Spleen (tissue), 11 donors: Measurements from ENCODE around the gene OR6S1. TPM values are rescaled to one million over a fixed set of nuclear protein-coding genes. Genes with fewer than 3 reads are reported as not detected.

Experiments
- DNase-seq: peaks from one replicate; pipeline ENCODE4 v3.0.0-alpha.2; 2020
- H3K27ac ChIP-seq, 8 donors: fragments of 200-600 bp; sonication (generic) in 7 of 8; 1 replicate in 4 of 8; 2 replicates in 4 of 8; pipeline versions ENCODE4 v1.5.0 to v1.8.0; 2016 to 2021; ENCODE audit warnings: inconsistent platforms in 4 of 8, mild to moderate bottlenecking in 4 of 8, moderate library complexity in 1 of 8
- H3K27me3 ChIP-seq, 7 donors: fragments of 200-600 bp; sonication (generic) in 6 of 7; replicated peaks in 1 of 7; 1 replicate in 4 of 7; 2 replicates in 3 of 7; pipeline versions ENCODE4 v1.5.0 to v1.8.0; 2016 to 2021; ENCODE audit warnings: inconsistent platforms in 3 of 7, mild to moderate bottlenecking in 1 of 7
- H3K36me3 ChIP-seq, 6 donors: fragments of 200-600 bp; sonication (generic) in 5 of 6; 1 replicate in 4 of 6; 2 replicates in 2 of 6; pipeline versions ENCODE4 v1.5.0 to v1.8.0; 2016 to 2021; ENCODE audit warnings: inconsistent platforms in 2 of 6
- H3K4me1 ChIP-seq, 6 donors: fragments of 200-600 bp; sonication (generic) in 5 of 6; 1 replicate in 3 of 6; 2 replicates in 3 of 6; pipeline versions ENCODE4 v1.5.0 to v1.8.0; 2016 to 2021; ENCODE audit warnings: inconsistent platforms in 3 of 6
- H3K4me3 ChIP-seq, 8 donors: fragments of 200-600 bp; sonication (generic) in 7 of 8; 1 replicate in 4 of 8; 2 replicates in 4 of 8; pipeline versions ENCODE4 v1.5.0 to v1.8.0; 2016 to 2021; ENCODE audit warnings: inconsistent platforms in 4 of 8, mild to moderate bottlenecking in 4 of 8, moderate library complexity in 2 of 8
- H3K9me3 ChIP-seq, 8 donors: fragments of 200-600 bp; sonication (generic) in 7 of 8; 1 replicate in 4 of 8; 2 replicates in 4 of 8; pipeline versions ENCODE4 v1.5.0 to v1.8.0; 2016 to 2021; ENCODE audit warnings: inconsistent platforms in 4 of 8
- POLR2A ChIP-seq, 3 donors: fragments of 450-650 bp; IDR thresholded peaks; one replicate each; pipeline ENCODE4 v1.5.1; 2017; ENCODE audit warnings: antibody characterized with exemption in 3 of 3, mild to moderate bottlenecking in 1 of 3
- POLR2AphosphoS5 ChIP-seq, 3 donors: sonication (generic); formaldehyde crosslinking; IDR thresholded peaks; one replicate each; pipeline ENCODE4 v1.5.1; 2017; ENCODE audit warnings: antibody characterized with exemption in 3 of 3
- WGBS, 5 donors: extraction: QIAGEN DNeasy Blood & Tissue Kit in 3 of 5; methylation state at CpG; one replicate each; pipeline versions ENCODE4 v1.1.5 to v1.1.7; 2013 to 2018; 5-methylcytosine and 5-hydroxymethylcytosine counted together
- intact Hi-C: fragments of 100-400 bp; cut with DNase I; formaldehyde crosslinking; loops from one replicate; pipeline ENCODE4 v1.15.0; 2023; ENCODE audit warnings: low total_unique reads
- polyA plus RNA-seq, 3 donors: library from polyadenylated mRNA; stranded (reverse); fragments of 200-250 nt; gene quantifications; one replicate each; pipeline ENCODE4 v1.2.1, GENCODE V29; 2013
- total RNA-seq, 7 donors: library from RNA; depleted of rRNA in 3 of 7; stranded (reverse); fragments of >200 nt in 3 of 7; fragmentation: NEBNext Ultra II Directional in 4 of 7; extraction: Animal tissue kit (Norgen Biotek cat#: 25700) in 4 of 7; gene quantifications; one replicate each; pipeline versions ENCODE4 v1.1.0 to v1.2.1, GENCODE V29; 2016 to 2021
- TF ChIP-seq, protein P1 (sequence below), 11 experiments: fragments of 200-600 bp in 7 of 11; fragments of 450-650 bp in 4 of 11; sonication (generic) in 4 of 11; IDR thresholded peaks in 8 of 11; conservative IDR thresholded peaks in 3 of 11; 1 replicate in 7 of 11; 2 replicates in 4 of 11; pipeline versions ENCODE4 v1.4.0 to v1.8.0; 2016 to 2021; ENCODE audit warnings: antibody characterized with exemption in 11 of 11, inconsistent platforms in 4 of 11, mild to moderate bottlenecking in 1 of 11
- donor health status: healthy with polysubstance abuse.
- donor health status: DM: no; HTN: no; CAD: no; lungs with moderate emphysema.
- donor health status: DM: no; HTN: no; CAD: no.
- donor health status: Bipolar disorder and iron deficiency.
- donor health status: healthy.
- donor health status: DM: no; HTN: no; CAD: no.
- donor health status: DM: yes; HTN: yes; CAD: no.

OR6S1 gene
- total and polyA plus RNA-seq, 10 donors = 0.10 to 0.77 (median 0.27) TPM; not detected in 7

DNA sequence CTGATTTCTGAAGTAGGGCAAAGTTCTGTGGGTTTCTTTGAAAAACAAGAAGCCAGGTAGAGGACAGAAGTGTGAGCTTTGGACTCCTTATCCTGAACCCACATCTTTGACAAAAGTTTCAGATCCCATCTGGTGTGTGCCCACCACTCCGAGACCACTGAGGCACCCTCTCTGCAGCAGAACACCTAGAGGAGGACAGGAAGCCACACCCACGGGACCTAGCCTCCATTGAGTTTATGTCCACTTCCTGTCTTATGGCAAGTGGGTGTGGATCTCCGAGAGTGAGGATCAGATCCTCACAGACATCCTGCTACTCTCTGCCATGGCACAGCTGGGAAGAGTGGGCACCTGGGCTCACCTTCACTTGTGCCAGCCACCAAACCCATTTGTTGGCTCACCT, 16.8 kb upstream of the OR6S1 start:
- intact Hi-C loops = no loop called here
- H3K27me3 ChIP-seq = peaks cover 0 to 90% (median 52%) of the 10 kb centered on the region in 7 donors
- peak; percentile 45 for DNase-seq
- TF ChIP-seq POLR2A (IDR thresholded peaks at IDR 0.05) (no peak), POLR2AphosphoS5 (IDR thresholded peaks at IDR 0.05) (no peak)
- TF ChIP-seq, protein P1, sequence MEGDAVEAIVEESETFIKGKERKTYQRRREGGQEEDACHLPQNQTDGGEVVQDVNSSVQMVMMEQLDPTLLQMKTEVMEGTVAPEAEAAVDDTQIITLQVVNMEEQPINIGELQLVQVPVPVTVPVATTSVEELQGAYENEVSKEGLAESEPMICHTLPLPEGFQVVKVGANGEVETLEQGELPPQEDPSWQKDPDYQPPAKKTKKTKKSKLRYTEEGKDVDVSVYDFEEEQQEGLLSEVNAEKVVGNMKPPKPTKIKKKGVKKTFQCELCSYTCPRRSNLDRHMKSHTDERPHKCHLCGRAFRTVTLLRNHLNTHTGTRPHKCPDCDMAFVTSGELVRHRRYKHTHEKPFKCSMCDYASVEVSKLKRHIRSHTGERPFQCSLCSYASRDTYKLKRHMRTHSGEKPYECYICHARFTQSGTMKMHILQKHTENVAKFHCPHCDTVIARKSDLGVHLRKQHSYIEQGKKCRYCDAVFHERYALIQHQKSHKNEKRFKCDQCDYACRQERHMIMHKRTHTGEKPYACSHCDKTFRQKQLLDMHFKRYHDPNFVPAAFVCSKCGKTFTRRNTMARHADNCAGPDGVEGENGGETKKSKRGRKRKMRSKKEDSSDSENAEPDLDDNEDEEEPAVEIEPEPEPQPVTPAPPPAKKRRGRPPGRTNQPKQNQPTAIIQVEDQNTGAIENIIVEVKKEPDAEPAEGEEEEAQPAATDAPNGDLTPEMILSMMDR (IDR thresholded peaks at IDR 0.05 in 8 of 11, conservative IDR thresholded peaks at IDR 0.05 in 3 of 11) = no peak
- H3K9me3 ChIP-seq = no peaks in the 10 kb centered on the region
- WGBS, 5 donors = 41 to 58% (median 49%) methylated on average over 3 of the region's 3 CpGs
- H3K4me1 ChIP-seq = peaks cover 0 to 28% (median 7%) of the 10 kb centered on the region in 6 donors
- H3K4me3 ChIP-seq = no peak overlapping the region
- no peak overlapping the region for H3K27ac ChIP-seq
- H3K36me3 ChIP-seq = no peaks in the 10 kb centered on the region

DNA sequence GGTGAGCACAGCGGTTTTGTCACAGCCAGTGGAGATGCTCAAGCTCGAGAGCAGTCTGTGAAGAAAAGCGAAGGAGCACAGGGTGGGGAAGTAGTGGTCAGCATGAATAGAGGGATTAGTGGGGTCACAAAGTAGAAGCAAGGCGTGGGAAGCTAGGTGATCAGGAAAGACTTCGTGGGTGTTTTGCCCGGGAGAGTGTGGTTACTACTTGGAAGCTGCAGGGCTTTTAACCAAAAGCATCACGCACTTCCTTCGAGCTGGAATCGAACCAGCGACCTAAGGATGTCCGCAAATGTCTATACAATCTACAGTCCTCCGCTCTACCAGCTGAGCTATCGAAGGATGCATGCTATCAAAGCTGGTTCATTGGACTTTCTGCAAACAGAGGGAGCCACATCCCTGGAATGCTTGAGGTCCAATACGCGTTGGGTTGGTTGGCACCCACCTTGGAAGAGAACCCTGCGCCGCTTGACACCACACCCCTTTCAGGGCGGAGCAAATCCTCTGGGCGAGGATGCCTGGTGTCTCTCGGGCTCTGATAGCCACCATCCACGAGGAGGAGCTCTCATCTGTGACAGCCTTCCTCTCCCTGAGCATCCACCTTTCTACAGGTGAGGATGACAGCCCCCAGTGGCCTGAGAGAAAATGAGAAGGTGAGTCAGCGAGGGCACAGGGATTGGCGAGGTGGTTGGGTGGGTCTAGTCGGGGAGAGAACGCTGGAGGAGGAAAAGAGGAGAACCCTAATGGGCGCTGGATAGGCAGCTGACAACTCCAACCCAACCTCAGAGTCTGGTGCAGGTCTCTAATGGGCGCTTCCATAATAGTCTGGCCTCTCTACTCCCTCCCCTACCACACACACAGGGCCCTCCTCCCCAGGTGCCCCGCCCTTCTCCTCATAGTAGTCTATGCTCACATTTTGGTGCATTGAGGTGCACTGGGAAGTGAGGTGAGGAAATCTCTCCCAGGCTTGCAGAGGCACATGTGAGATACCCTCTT, 16.0 kb upstream of the OR6S1 start:
- H3K27me3 ChIP-seq = peaks cover 0 to 90% (median 59%) of the 10 kb centered on the region in 7 donors
- H3K4me3 ChIP-seq = no peak overlapping the region
- peaks cover 0 to 27% (median 6%) of the 10 kb centered on the region in 6 donors for H3K4me1 ChIP-seq
- no peak overlapping the region for H3K27ac ChIP-seq
- no peaks in the 10 kb centered on the region for H3K9me3 ChIP-seq
- 28 to 32% (median 30%) methylated on average over 26 to 28 of the region's 28 CpGs for WGBS, 5 donors
- intact Hi-C loops = no loop called here
- no peaks in the 10 kb centered on the region for H3K36me3 ChIP-seq
- TF ChIP-seq, protein P1 (IDR thresholded peaks at IDR 0.05 in 8 of 11, conservative IDR thresholded peaks at IDR 0.05 in 3 of 11) = peak in 1 of 11 experiments; percentile 18
- TF ChIP-seq POLR2AphosphoS5 (IDR thresholded peaks at IDR 0.05) = no peak
- peak; percentile 52 for DNase-seq

DNA sequence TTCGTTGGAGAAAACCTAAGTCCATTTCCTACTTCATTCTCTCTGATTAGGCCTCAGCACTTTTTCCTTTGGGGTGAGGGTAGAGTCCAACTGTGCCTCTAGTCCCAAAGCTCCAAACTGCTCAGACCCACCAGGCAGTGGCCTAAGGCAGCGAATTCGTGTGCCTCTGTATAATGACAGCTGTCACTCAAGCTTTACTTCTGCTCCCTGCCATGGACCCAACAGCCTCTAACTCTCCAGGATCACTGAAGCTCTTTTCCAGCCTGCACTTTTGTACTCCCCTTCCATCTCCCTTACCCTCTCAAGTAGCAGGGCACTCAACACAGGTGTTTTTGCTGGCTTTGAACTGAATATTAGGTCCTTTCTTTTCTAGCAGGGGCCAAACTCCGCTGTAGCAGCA, 14.8 kb upstream of the OR6S1 start:
- Histone ChIP-seq H3K27me3 (peaks cover 0 to 98% (median 72%) of the 10 kb centered on the region in 7 donors), H3K27ac (no peak overlapping the region), H3K36me3 (no peaks in the 10 kb centered on the region), H3K4me3 (no peak overlapping the region), H3K9me3 (no peaks in the 10 kb centered on the region), H3K4me1 (peaks cover 0 to 22% (median 6%) of the 10 kb centered on the region in 6 donors)
- intact Hi-C loops = no loop called here
- WGBS, 5 donors = 72 to 81% (median 76%) methylated on average over 4 of the region's 4 CpGs
- DNase-seq = no peak
- no peak for TF ChIP-seq POLR2AphosphoS5 (IDR thresholded peaks at IDR 0.05)
- no peak for TF ChIP-seq POLR2A (IDR thresholded peaks at IDR 0.05)
- TF ChIP-seq, protein P1 (IDR thresholded peaks at IDR 0.05 in 8 of 11, conservative IDR thresholded peaks at IDR 0.05 in 3 of 11) = no peak

DNA sequence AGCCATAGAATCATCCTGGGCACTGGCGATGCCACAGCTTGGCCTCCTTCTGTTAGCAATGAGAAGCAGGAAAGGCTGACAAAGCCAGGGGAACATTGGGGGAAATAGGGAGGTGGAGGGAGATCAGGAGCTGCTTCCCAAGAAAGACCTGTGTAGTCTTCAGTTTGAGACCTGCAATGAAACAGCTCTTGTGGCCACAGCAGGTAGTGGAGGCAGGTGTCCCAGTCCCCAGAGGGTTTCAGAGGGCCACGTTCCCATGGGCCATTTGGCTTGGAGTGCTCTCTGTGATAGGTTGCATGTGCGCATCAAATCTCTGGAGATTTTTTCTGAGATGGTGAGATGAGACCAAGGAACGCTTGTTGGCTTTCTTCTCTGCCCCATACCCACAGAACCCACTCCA, 14.4 kb upstream of the OR6S1 start:
- no peak for DNase-seq
- peaks cover 0 to 22% (median 6%) of the 10 kb centered on the region in 6 donors for H3K4me1 ChIP-seq
- 66 to 85% (median 81%) methylated on average over 4 of the region's 4 CpGs for WGBS, 5 donors
- H3K9me3 ChIP-seq = no peaks in the 10 kb centered on the region
- H3K4me3 ChIP-seq = no peak overlapping the region
- no peak for TF ChIP-seq POLR2AphosphoS5 (IDR thresholded peaks at IDR 0.05)
- H3K36me3 ChIP-seq = no peaks in the 10 kb centered on the region
- H3K27ac ChIP-seq = no peak overlapping the region
- H3K27me3 ChIP-seq = peaks cover 0 to 98% (median 75%) of the 10 kb centered on the region in 7 donors
- intact Hi-C loops = no loop called here
